ENCODE results near the gene MYO15A.

MYO15A gene

DNA sequence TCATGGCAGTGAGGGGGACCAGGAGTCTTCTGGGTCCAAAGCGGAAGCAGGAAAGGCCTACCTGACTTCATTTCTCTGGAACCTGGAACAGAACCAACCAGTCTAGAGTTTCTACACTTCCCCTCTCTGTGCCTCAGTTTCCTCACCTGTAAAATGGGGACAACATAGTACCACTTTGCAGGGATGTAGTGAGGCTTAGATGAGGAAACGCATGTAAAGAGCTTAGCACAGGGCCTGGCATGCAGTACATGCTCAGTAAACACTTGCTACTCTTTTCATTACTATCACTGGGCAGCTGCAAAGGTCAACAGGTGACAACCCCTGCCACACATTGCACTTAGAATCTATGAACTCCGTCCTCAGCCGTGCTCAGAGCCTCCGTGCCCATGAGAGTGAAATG, 24.2 kb downstream of the MYO15A start:
- TF ChIP-seq, protein P1, sequence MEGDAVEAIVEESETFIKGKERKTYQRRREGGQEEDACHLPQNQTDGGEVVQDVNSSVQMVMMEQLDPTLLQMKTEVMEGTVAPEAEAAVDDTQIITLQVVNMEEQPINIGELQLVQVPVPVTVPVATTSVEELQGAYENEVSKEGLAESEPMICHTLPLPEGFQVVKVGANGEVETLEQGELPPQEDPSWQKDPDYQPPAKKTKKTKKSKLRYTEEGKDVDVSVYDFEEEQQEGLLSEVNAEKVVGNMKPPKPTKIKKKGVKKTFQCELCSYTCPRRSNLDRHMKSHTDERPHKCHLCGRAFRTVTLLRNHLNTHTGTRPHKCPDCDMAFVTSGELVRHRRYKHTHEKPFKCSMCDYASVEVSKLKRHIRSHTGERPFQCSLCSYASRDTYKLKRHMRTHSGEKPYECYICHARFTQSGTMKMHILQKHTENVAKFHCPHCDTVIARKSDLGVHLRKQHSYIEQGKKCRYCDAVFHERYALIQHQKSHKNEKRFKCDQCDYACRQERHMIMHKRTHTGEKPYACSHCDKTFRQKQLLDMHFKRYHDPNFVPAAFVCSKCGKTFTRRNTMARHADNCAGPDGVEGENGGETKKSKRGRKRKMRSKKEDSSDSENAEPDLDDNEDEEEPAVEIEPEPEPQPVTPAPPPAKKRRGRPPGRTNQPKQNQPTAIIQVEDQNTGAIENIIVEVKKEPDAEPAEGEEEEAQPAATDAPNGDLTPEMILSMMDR (IDR thresholded peaks at IDR 0.05) = no peak
- Histone ChIP-seq H3K4me3 (no peak overlapping the region), H3K27ac (no peak overlapping the region)
- DNase-seq (ENCODE audit: low spot score) = no peak

- no peak overlapping the region for H3K27ac ChIP-seq
- no peak overlapping the region for H3K4me3 ChIP-seq
- no peak for DNase-seq (ENCODE audit: low spot score)
- TF ChIP-seq, protein P1 (IDR thresholded peaks at IDR 0.05) = no peak
Measured at GRCh38 chr17:18136357-18136756, 27.8 kb downstream of the MYO15A start.

GRCh38 chr17:18138065-18138749, 29.7 kb downstream of the MYO15A start:
- TF ChIP-seq, protein P1 (IDR thresholded peaks at IDR 0.05) = no peak
- no peak overlapping the region for H3K4me3 ChIP-seq
- no peak for DNase-seq (ENCODE audit: low spot score)
- H3K27ac ChIP-seq = no peak overlapping the region

GRCh38 chr17:18139092-18139491, 30.5 kb downstream of the MYO15A start:
- no peak overlapping the region for H3K4me3 ChIP-seq
- no peak for DNase-seq (ENCODE audit: low spot score)
- TF ChIP-seq, protein P1 (IDR thresholded peaks at IDR 0.05) = no peak
- H3K27ac ChIP-seq = no peak overlapping the region

- Histone ChIP-seq H3K27ac (no peak overlapping the region), H3K4me3 (no peak overlapping the region)
- no peak for DNase-seq (ENCODE audit: low spot score)
- TF ChIP-seq, protein P1 (IDR thresholded peaks at IDR 0.05) = no peak
Measured at GRCh38 chr17:18139498-18139897, 30.9 kb downstream of the MYO15A start.

DNA sequence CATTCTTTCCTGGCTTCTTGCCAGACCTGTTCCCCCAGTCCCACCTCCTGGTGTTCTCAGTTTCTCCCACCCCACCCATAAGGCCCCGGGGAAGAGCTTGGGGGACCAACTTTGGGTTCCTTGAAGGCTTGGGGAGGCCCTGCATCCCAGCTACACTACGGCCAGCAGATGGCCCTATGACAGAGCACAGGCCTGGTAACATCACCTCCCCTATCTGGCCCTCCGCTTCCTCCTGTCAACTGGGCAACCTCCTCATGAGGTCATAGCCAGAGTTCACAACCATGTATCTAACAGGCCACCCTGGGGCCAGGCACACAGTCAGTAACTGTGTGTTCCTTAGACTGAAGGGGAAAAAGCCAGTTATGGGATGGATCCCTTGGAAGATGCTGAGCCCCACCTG, 31.4 kb downstream of the MYO15A start:
- TF ChIP-seq, protein P1 (IDR thresholded peaks at IDR 0.05) = no peak
- Histone ChIP-seq H3K27ac (no peak overlapping the region), H3K4me3 (no peak overlapping the region)
- DNase-seq (ENCODE audit: low spot score) = no peak

- H3K4me3 ChIP-seq = no peak overlapping the region
- TF ChIP-seq, protein P1 (IDR thresholded peaks at IDR 0.05) = no peak
- no peak for DNase-seq (ENCODE audit: low spot score)
- H3K27ac ChIP-seq = no peak overlapping the region
Measured at GRCh38 chr17:18140648-18141047, 32.1 kb downstream of the MYO15A start.
